ENCODE results near the gene REXO4. TPM values are rescaled to one million over a fixed set of nuclear protein-coding genes. Genes with fewer than 3 reads are reported as not detected.

REXO4 gene
- total and polyA plus RNA-seq, 2 of the 4 experiments (the other 2 are of a cell fraction), result 16.1 to 21.8 TPM

GRCh38 chr9:133387680-133388079 is 30.1 kb downstream of the REXO4 start:
- Histone ChIP-seq H3K9me1 (ENCODE audit: insufficient read depth, low read length) (no peaks in the 10 kb centered on the region), H2BK5ac (ENCODE audit: low read depth, low read length, poor library complexity, severe bottlenecking) (no peak overlapping the region), H3K4me1 (ENCODE audit: control insufficient read depth, insufficient read depth, low read length) (no peaks in the 10 kb centered on the region), H4K91ac (ENCODE audit: insufficient read depth, low read depth, low read length) (no peak overlapping the region), H3K27me3 (ENCODE audit: control insufficient read depth, insufficient read depth, low read length) (peaks cover 6% of the 10 kb centered on the region; the same call in 1 of the 2 replicates), H3K27ac (ENCODE audit: insufficient read depth, low read length) (no peak overlapping the region), H3K23ac (ENCODE audit: low read depth, low read length) (no peak overlapping the region), H3K18ac (ENCODE audit: low read depth, low read length) (no peak overlapping the region), H2AK9ac (replicated peaks; ENCODE audit: low read depth, low read length, poor library complexity) (peak overlapping the region; percentile 66), H3K9ac (ENCODE audit: low read depth, low read length) (no peak overlapping the region), H3K56ac (ENCODE audit: extremely low read depth, insufficient read depth, low read length) (no peak overlapping the region), H4K20me1 (ENCODE audit: insufficient read depth, low read length) (no peaks in the 10 kb centered on the region; the same call in 1 of the 2 replicates), H3K4me2 (ENCODE audit: low read depth, low read length) (no peak overlapping the region), H2BK20ac (ENCODE audit: low read depth, low read length) (no peak overlapping the region), H3K4ac (ENCODE audit: low read depth, low read length) (no peak overlapping the region), H2AK5ac (ENCODE audit: low read depth, low read length) (no peak overlapping the region), H3K79me1 (ENCODE audit: low read depth in 1 of 2, low read length in 2 of 2) (no peaks in the 10 kb centered on the region), H2BK15ac (ENCODE audit: low read depth, low read length) (no peak overlapping the region), H4K8ac (ENCODE audit: low read depth in 2 of 2, low read length in 2 of 2) (no peak overlapping the region), H3K36me3 (ENCODE audit: control insufficient read depth, insufficient read depth, low read length) (no peaks in the 10 kb centered on the region), H2BK120ac (ENCODE audit: low read depth, low read length) (no peak overlapping the region), H2AFZ (replicated peaks; ENCODE audit: low read length, poor library complexity) (no peak overlapping the region), H4K5ac (ENCODE audit: low read depth, low read length) (no peak overlapping the region), H3K9me3 (ENCODE audit: control insufficient read depth, insufficient read depth, low read length) (no peaks in the 10 kb centered on the region), H3K4me3 (ENCODE audit: insufficient read depth, low read depth, low read length) (no peak overlapping the region), H3K14ac (replicated peaks; ENCODE audit: low read depth, low read length) (no peak overlapping the region)
- ATAC-seq (ENCODE audit: low read depth) (no peak), DNase-seq (no peak)
- BruUV-seq (replicated peaks), result no TSS peak
- WGBS, 2 experiments (ENCODE audit: extremely low coverage in 2 of 2, insufficient read length in 1 of 2), result 76% methylated on average over 6 of the region's 9 CpGs; no CpG with 5 or more reads in 1 of the 2 experiments
- CTCF ChIA-PET, result no interaction called here
- in situ Hi-C loops (cut with MboI; ENCODE audit: low sequenced_read_pairs) (no loop called here), dilution Hi-C loops (cut with HindIII; ENCODE audit: low sequenced_read_pairs, unreplicated experiment) (no loop called here), intact Hi-C loops (cut with micrococcal nuclease) (no loop called here)
- POLR2A ChIA-PET (ENCODE audit: unreplicated experiment), result no interaction called here
- TF ChIP-seq NFE2L2 (IDR thresholded peaks at IDR 0.05; ENCODE audit: low read depth, low read length) (no peak), USF2 (IDR thresholded peaks at IDR 0.05; ENCODE audit: low read depth, low read length) (no peak), POLR2A (IDR thresholded peaks at IDR 0.05; ENCODE audit: low read depth, low read length) (no peak), FOS (IDR thresholded peaks at IDR 0.05; ENCODE audit: low read depth, low read length) (no peak), RFX5 (IDR thresholded peaks at IDR 0.05; ENCODE audit: low read depth, low read length) (no peak), RCOR1 (IDR thresholded peaks at IDR 0.05; ENCODE audit: insufficient replicate concordance, low read length) (no peak), MXI1 (IDR thresholded peaks at IDR 0.05; ENCODE audit: borderline replicate concordance, low read depth, low read length) (no peak), RAD21 (IDR thresholded peaks at IDR 0.05; ENCODE audit: low read length) (no peak), MAFK (IDR thresholded peaks at IDR 0.05; ENCODE audit: low read depth, low read length) (no peak), CHD1 (IDR thresholded peaks at IDR 0.05; ENCODE audit: low read depth, low read length) (no peak), ELK1 (IDR thresholded peaks at IDR 0.05; ENCODE audit: borderline replicate concordance, low read depth, low read length) (no peak), CTCF (conservative IDR thresholded peaks at IDR 0.05; ENCODE audit: low read depth, low read length) (no peak), CEBPB (IDR thresholded peaks at IDR 0.05; ENCODE audit: low read depth, low read length) (no peak), MAZ (IDR thresholded peaks at IDR 0.05; ENCODE audit: borderline replicate concordance, low read depth, low read length) (no peak), SMC3 (IDR thresholded peaks at IDR 0.05; ENCODE audit: low read depth, low read length) (no peak), BHLHE40 (IDR thresholded peaks at IDR 0.05; ENCODE audit: low read depth, low read length) (no peak)
